ENCODE results near the gene MMUT.
"Not testable (repeated sequence)": the region's sequence is repeated elsewhere in the genome, so short reads cannot be mapped to it uniquely, and the experiment has no call there.

DNA sequence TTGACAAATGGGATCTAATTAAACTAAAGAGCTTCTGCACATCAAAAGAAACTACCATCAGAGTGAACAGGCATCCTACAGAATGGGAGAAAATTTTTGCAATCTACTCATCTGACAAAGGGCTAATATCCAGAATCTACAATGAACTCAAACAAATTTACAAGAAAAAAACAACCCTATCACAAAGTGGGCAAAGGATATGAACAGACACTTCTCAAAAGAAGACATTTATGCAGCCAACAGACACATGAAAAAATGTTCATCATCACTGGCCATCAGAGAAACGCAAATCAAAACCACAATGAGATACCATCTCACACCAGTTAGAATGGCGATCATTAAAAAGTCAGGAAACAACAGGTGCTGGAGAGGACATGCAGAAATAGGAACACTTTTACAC lies 13.5 kb upstream of the MMUT start:
- TF ChIP-seq, protein P1, sequence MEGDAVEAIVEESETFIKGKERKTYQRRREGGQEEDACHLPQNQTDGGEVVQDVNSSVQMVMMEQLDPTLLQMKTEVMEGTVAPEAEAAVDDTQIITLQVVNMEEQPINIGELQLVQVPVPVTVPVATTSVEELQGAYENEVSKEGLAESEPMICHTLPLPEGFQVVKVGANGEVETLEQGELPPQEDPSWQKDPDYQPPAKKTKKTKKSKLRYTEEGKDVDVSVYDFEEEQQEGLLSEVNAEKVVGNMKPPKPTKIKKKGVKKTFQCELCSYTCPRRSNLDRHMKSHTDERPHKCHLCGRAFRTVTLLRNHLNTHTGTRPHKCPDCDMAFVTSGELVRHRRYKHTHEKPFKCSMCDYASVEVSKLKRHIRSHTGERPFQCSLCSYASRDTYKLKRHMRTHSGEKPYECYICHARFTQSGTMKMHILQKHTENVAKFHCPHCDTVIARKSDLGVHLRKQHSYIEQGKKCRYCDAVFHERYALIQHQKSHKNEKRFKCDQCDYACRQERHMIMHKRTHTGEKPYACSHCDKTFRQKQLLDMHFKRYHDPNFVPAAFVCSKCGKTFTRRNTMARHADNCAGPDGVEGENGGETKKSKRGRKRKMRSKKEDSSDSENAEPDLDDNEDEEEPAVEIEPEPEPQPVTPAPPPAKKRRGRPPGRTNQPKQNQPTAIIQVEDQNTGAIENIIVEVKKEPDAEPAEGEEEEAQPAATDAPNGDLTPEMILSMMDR (IDR thresholded peaks at IDR 0.05; ENCODE audit: low read depth, low read length, missing input control): not testable (repeated sequence)
- TF ChIP-seq, protein P2, sequence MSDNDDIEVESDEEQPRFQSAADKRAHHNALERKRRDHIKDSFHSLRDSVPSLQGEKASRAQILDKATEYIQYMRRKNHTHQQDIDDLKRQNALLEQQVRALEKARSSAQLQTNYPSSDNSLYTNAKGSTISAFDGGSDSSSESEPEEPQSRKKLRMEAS (IDR thresholded peaks at IDR 0.05): not testable (repeated sequence)
- TF ChIP-seq RAD21 (IDR thresholded peaks at IDR 0.05): not testable (repeated sequence)

Data from liver (tissue), 3 donors.